ENCODE measurements around the gene NDUFAF8. TPM values are rescaled to one million over a fixed set of nuclear protein-coding genes. Genes with fewer than 3 reads are reported as not detected.

The NDUFAF8 gene
- polyA plus RNA-seq, 2 of the 4 experiments (the other 2 are of a cell fraction), result 179 to 308 TPM

GRCh38 chr17:81263371-81264181, 24.5 kb downstream of the NDUFAF8 start:
- CTCF ChIA-PET, result interaction anchor here (0.9 to 14.8 kb wide), 5 partner anchors 10 to 218 kb away, joined by 3 to 184 read pairs (median 14); no protein-coding TSS in a partner anchor
- ATAC-seq, result no peak
- 94% methylated on average over 33 of the region's 40 CpGs for WGBS (ENCODE audit: missing lambda C conversion rate)
- no peak for FAIRE-seq
- POLR2A ChIA-PET, result no interaction called here
- DNase-seq (ENCODE audit: low read depth in 1 of 2, low spot score in 1 of 2), result no peak
- H3K27ac ChIP-seq, result no peak overlapping the region
- H3K4me3 ChIP-seq, result no peak overlapping the region
- no peak for TF ChIP-seq NR3C1 (IDR thresholded peaks at IDR 0.05)
- TF ChIP-seq POLR2AphosphoS2 (conservative IDR thresholded peaks at IDR 0.05; ENCODE audit: low read length), result no peak
- TF ChIP-seq RFX5 (IDR thresholded peaks at IDR 0.05), result no peak
- TF ChIP-seq HOXA7 (CRISPR knock-in tag; IDR thresholded peaks at IDR 0.05), result no peak
- TF ChIP-seq KDM5A (IDR thresholded peaks at IDR 0.05), result no peak
- no peak for TF ChIP-seq E2F6 (IDR thresholded peaks at IDR 0.05; ENCODE audit: borderline replicate concordance, low read depth)
- TF ChIP-seq CHD4 (IDR thresholded peaks at IDR 0.05; ENCODE audit: borderline replicate concordance), result no peak
- no peak for TF ChIP-seq MYC (IDR thresholded peaks at IDR 0.05; ENCODE audit: borderline replicate concordance, low read length)
- TF ChIP-seq RARB (CRISPR knock-in tag; IDR thresholded peaks at IDR 0.05), result no peak
- no peak for TF ChIP-seq FOXS1 (CRISPR knock-in tag; IDR thresholded peaks at IDR 0.05)
- no peak for TF ChIP-seq TFCP2L1 (CRISPR knock-in tag; IDR thresholded peaks at IDR 0.05)
- TF ChIP-seq MAFK (IDR thresholded peaks at IDR 0.05; ENCODE audit: partially characterized antibody), result no peak
- H3K9me3 ChIP-seq, result no peaks in the 10 kb centered on the region
- no peaks in the 10 kb centered on the region for H3K4me1 ChIP-seq
- no peak overlapping the region for H3K4me2 ChIP-seq

GRCh38 chr17:81264640-81265039, 25.5 kb downstream of the NDUFAF8 start:
- ATAC-seq, result no peak
- no peak for DNase-seq (ENCODE audit: low read depth in 1 of 2, low spot score in 1 of 2)
- H3K4me2 ChIP-seq, result no peak overlapping the region
- no peak for FAIRE-seq
- TF ChIP-seq ZSCAN20 (CRISPR knock-in tag; IDR thresholded peaks at IDR 0.05) (no peak), KDM5A (IDR thresholded peaks at IDR 0.05) (no peak), HOXA7 (CRISPR knock-in tag; IDR thresholded peaks at IDR 0.05) (no peak), HES2 (IDR thresholded peaks at IDR 0.05) (no peak), HOXB5 (CRISPR knock-in tag; IDR thresholded peaks at IDR 0.05) (no peak), JUN (IDR thresholded peaks at IDR 0.05) (no peak), ATOH8 (CRISPR knock-in tag; IDR thresholded peaks at IDR 0.05; ENCODE audit: low read depth) (no peak), EHF (CRISPR knock-in tag; IDR thresholded peaks at IDR 0.05) (no peak), HDAC2 (IDR thresholded peaks at IDR 0.05) (no peak), EP300 (IDR thresholded peaks at IDR 0.05) (no peak), PHF8 (IDR thresholded peaks at IDR 0.05; ENCODE audit: borderline replicate concordance, low read depth) (no peak), FOXS1 (CRISPR knock-in tag; IDR thresholded peaks at IDR 0.05) (no peak), BHLHE40 (IDR thresholded peaks at IDR 0.05; ENCODE audit: low read depth, low read length) (no peak)
- ChIA-PET CTCF (interaction anchor here (0.9 to 14.8 kb wide), 5 partner anchors 10 to 217 kb away, joined by 3 to 184 read pairs (median 4); partner anchors contain the start of gene SLC38A10), POLR2A (no interaction called here)
- H3K4me1 ChIP-seq, result no peaks in the 10 kb centered on the region
- no peak overlapping the region for H3K4me3 ChIP-seq
- no peaks in the 10 kb centered on the region for H3K9me3 ChIP-seq
- 93% methylated on average over 12 of the region's 12 CpGs for WGBS (ENCODE audit: missing lambda C conversion rate)
- no peak overlapping the region for H3K27ac ChIP-seq

GRCh38 chr17:81265576-81265975, 26.5 kb downstream of the NDUFAF8 start:
- Histone ChIP-seq H3K9me3 (no peaks in the 10 kb centered on the region), H3K4me1 (no peaks in the 10 kb centered on the region), H3K27ac (no peak overlapping the region), H3K4me2 (no peak overlapping the region), H3K4me3 (no peak overlapping the region)
- ATAC-seq (no peak), DNase-seq (ENCODE audit: low read depth in 1 of 2, low spot score in 1 of 2) (no peak), FAIRE-seq (no peak)
- ChIA-PET POLR2A (no interaction called here), CTCF (interaction anchor here (0.5 to 14.3 kb wide), 4 partner anchors 11 to 232 kb away, joined by 3 to 184 read pairs (median 8); no protein-coding TSS in a partner anchor)
- WGBS (ENCODE audit: missing lambda C conversion rate), result 98% methylated on average over 19 of the region's 22 CpGs
- TF ChIP-seq TFCP2L1 (CRISPR knock-in tag; IDR thresholded peaks at IDR 0.05), result no peak
- TF ChIP-seq ZFP36 (IDR thresholded peaks at IDR 0.05; ENCODE audit: borderline replicate concordance, partially characterized antibody), result no peak
- TF ChIP-seq E2F6 (IDR thresholded peaks at IDR 0.05; ENCODE audit: borderline replicate concordance, low read depth), result no peak
- no peak for TF ChIP-seq ZNF302 (CRISPR knock-in tag; IDR thresholded peaks at IDR 0.05)
